SKM-1 (cell line): Measurements from ENCODE around the gene MMP24OS.
"Not testable (repeated sequence)": the region's sequence is repeated elsewhere in the genome, so short reads cannot be mapped to it uniquely, and the experiment has no call there.

Experiments used
- DNase-seq: peaks from one replicate; lab custom pipeline; 2025; ENCODE audit not compliant: unreplicated experiment; lab: John Stamatoyannopoulos, UW

Gene MMP24OS

DNA sequence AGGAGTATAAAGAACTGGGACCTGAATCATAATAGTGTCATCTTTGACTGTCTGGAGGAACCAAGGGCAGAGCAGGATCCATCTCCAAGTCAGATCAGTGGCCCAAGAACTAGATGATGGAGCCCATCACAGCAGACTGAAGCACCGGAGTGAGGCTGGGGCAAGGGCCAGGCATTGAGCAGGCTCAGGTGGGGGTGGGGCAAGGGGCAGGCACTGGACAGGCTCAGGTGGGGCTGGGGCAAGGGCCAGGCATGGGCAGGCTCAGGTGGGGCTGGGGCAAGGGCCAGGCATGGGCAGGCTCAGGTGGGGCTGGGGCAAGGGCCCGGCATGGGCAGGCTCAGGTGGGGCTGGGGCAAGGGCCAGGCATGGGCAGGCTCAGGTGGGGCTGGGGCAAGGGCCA lies 25.3 kb downstream of the MMP24OS start:
- DNase-seq, result not testable (repeated sequence)

DNA sequence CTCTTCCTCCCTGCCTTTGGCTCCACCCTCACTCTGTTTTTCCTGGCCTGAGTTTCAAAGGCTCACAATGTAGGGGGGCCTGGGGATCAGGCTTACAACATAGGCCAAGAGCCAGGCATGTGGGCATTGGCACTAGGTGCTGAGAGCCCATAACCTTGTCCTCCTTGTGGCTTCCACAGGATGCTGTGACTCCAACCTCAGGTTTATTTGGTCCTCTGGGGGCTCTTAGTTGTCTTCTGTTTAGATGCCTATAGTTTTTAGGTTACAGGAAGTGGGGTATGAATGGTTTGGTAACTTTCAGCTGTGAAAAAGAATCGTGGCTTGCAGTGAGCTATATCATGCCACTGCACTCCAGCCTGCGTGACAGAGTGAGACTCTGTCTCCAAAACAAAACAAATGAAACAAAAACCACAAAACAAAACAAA lies 25.9 kb downstream of the MMP24OS start:
- no peak for DNase-seq

DNA sequence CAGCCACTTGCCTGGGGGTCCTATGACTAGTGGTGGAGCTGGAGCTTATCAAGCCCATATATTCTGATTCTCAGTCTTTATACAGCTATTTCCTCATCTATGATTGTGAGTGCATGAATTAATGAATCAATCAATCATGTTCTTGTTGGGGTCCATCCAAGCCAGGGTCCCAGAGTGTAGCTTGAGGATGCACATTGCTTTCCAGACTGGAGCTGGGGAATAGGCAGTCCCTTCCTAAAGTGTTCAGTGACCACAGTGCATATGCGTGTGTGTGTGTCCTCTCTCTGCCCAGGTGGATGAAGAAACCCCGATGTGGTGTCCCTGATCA lies 26.3 kb downstream of the MMP24OS start:
- DNase-seq, result no peak

DNA sequence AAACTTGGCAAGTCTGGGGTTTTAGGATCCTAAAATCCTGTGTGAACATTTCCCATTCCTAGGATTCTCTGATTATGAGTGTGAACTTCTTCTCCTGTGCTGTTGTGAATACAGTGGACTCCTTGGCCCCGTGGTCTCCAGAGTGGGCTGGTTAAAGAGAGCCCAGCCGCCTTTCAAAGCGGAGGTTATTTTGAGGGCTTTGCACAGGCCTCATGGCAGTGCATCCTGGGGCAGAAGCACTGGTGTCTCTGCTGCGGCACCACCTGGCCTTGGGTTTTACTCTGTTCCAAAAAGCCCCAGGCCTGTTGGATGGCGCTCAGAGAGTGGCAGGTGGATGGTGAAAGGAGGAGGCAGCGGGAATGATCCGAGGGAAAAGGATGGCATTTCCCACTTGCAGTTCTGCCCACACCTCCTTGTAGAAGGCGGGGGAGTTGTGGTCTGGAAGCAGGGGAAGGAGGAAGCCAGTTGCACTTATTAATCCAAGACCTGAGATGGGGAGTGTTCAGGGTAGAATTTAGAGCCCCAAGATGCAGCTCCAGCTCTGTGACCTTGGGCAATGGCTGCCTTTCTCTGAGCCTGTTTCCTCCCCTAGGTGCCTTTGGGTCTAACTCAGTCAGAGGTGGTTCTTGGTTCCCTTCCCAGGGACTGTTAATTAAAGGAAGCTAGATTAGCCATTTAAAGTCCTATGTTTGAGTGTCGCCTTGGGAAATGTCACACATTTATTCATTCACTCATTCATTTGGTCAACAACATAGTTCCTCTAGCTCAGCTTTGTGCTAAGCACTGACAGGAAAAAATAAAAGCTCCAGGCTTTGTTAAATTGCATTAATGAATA lies 29.1 kb downstream of the MMP24OS start:
- no peak for DNase-seq

DNA sequence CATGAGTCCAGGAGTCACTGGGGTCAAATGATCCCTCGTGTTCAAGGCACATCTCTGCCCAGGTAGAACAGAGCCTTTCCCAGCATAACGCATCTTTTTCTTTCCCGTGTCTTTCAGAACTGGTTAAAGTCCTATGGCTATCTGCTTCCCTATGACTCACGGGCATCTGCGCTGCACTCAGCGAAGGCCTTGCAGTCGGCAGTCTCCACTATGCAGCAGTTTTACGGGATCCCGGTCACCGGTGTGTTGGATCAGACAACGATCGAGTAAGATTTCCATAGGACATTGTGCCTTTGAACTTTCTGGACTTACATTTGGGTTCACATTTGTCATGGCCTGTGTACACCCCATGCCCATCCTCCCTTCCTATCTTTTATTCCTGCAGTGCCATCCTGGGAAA lies 31.2 kb downstream of the MMP24OS start:
- DNase-seq, result no peak

DNA sequence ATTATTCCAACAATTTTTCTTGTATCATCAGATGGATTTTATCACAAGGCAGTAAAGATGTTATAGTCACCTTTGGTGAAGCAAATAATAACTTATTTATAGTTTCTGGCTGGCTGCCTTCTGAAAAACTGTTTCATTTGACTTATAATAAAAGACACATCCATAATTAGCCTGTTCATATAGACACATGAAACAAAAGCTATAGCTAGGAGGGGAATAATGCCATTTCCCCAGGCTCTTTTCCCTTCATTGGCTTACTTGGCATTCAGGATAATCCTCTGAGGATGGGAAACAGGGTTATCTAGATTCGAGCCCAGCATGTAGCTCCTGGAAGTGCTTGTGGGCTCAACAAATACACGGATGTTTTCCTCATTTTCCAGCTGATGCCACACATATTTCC lies 33.9 kb downstream of the MMP24OS start:
- DNase-seq, result no peak

DNA sequence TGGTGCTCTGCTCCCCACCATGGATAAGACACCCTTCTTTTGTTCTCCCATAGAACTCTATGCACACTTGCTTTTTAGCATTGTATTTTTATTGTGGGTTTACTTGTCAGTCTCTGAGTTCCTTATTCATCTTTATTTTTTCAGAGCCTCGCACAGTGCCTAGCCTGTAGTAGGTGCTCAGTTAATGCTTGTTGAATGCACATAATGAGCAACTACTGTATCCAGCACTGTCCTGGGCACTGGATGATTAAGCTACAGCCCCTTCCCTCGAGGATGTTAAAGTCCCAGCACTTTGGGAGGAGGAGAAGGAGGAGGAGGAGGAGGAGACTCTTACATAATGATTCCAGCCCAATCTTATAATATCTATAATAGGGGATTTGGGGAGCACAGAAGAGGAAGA lies 34.6 kb downstream of the MMP24OS start:
- DNase-seq, result no peak

DNA sequence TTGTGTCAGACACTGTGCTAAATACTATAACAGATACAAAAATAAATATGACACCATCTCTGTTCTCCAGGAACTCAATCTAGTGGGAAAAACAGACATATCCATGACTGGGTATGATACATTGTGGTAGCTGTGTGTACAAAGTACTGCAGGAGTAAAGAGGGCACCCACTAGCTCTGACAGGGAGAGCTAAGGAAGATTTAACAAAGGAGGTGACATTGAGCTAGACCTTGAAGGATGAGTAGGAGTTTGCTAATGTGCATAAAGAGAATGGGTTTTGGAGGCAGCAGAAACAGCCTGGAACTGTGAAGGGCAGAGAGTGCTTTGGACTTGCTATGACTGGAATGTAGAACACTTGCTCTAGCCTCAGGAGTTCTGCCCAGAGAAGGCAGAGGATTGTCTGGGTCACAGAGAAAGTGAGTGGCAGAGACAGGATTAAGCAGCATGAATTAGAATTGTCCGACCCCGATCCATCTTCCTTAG lies 37.1 kb downstream of the MMP24OS start:
- DNase-seq, result no peak

DNA sequence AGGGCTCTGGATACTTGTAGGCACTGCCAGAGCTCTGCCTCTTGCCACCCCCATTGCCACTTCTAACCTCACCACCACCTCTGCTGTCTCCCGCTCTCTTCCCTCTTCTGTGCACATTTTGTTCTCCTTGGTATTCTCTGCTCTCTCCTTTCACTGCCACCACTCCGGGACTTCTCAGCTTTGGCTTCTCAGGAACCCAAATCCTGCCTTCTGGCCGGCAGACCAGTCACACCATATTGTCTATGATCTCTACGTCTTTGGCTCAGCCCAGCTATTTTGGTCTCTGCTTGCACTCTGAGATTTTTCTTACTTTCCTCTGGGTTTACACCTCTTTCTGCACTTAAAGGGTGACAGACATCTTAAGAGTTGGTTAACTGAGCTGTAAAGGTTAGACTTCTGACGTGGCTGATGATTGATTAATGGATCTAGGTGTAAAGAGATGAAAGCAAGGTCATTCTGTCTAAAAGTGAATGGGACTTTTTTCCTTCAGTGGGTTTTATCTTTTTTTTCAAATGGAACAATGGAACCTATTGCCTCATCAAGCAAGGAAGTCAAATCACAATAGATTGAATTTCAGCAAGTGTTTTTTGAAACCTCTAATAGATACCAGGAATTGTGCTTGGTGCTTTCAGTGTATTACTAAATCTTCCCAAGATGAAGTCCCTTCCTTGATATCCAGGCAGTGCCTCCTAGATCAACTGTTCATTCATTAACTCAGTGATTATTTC lies 37.7 kb downstream of the MMP24OS start:
- no peak for DNase-seq

DNA sequence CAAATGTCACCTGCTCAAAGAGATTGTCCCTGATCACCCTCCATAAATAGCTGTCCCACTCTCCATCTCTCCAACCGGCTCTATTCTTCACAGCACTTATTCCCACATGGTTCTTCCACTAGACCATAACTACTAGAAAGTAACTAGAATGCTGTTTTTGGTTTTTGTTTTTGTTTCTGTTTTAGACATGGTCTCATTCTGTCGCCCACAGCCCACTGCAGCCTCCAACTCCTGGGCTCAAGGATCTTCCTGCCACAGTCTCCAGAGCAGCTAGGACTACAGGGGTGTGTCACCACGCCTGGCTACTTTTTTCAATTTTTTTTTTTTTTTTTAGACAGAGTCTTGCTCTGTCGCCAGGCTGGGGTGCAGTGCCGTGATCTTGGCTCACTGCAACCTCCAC lies 39.2 kb downstream of the MMP24OS start:
- DNase-seq, result no peak

DNA sequence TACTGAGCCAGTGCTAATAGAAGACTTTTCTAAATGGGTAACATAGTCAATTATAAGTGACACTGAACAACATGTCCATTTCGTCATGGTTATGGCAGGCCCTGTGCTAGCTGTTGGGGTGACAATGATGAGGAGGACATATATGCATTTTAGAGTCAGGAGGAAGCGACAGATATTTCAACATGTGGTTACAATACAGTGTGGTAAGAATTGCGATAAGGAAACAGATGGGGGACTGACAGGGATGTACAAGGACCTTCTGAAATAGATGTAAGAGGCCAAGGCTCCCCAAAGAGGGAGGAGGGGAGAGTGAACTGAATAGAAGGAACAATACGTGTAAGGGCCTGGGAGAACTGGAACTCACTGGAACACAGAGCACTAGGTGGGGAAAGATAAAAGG lies 39.8 kb downstream of the MMP24OS start:
- peak; percentile 85 for DNase-seq

DNA sequence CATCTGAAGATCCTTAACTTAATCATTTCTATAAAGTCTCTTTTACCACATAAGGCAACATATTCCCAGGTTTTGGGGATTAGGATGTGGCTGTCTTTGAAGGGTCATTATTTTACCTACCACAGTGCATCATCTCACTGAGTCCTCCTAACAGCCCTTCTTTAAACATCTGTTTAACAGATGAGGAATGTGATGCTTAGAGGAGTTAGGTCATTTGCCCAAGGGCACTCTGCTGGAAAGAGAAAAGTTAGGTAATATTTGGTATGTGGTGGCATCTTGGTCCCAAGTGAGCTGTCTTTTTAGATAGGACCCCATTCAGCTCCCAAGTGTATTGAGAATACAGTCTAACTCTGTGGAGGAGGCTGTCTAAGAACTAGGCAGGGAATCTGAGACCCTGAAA lies 40.4 kb downstream of the MMP24OS start:
- DNase-seq, result no peak

DNA sequence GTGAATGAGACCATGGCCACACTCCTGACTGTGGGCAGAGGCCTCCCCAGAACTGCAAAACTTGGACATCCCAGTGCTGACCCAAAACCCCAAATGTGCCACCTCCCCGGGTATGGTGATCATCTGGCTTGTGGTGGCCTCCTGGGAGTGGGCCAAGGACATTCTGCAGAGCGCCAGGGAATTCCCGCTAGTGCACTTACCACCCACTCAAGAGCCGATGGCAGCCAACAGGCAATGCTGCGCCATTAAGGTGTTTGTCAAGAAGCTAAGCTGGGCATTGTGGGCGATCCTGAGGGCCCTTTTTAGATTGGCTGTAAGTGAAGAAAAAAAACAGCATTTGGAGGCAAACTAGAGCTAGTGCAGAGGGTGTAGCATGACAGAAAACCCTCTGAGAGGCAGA lies 42.0 kb downstream of the MMP24OS start:
- DNase-seq, result no peak

DNA sequence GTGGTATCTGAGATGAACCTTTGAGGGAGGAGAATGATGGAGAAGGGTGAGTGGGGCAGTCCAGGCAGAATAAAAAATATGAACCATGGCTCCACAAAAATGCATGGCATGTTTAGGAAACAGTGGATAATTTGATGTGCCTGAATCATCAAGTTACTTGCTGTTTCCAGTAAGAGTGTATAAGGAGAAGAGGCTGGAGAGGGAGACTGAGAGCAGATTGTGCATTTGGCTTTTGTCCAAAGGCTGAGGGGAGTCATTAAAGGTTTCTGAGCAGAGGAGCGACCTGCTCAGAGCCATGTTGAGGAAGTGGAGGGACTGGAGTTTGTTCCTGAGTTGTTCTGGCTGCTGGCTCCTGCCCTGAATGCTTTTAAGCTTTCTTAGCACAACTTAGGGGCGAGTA lies 45.3 kb downstream of the MMP24OS start:
- DNase-seq, result no peak

DNA sequence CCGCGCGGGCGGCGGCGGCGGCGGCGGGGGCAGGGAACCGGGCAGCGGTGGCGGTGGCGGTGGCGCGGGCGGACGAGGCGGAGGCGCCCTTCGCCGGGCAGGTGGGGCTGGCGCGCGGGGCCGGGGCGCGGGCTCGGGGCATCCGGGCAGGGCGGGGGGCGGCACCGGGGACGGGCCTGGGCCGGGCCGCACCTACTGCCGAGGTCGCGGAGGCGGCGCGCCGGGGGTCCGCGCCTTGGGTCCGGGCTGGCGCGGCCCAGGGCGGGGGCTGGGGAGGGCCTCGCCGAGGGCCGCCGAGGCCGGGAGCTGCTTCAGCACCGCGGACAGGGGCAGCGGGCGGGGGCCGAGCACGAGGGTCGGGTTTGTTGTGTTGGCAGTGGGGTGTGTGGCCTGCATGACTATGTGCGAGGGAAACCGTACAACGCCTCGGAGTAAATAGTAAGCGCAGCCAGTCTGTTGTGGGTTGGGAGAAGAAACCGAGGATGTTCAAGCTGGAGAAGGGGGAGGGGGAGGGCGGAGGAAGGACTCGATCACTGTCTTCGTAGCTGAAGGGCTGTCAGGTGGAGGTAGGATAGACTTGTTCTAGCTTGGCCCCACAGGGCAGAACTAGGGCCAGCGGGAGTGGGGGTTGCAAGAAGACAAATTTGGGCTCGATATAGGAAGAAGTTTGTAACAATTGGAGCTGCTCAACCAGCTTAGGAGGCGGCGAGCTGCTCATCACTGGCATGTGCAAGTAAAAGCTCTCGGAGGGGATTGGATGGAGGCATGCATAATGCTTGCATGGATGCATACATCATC lies 50.8 kb downstream of the MMP24OS start:
- no peak for DNase-seq
